B cell (primary cell): ENCODE data around the gene OS9. TPM values are rescaled to one million over a fixed set of nuclear protein-coding genes. Genes with fewer than 3 reads are reported as not detected.
"Not testable (repeated sequence)": the region's sequence is repeated elsewhere in the genome, so short reads cannot be mapped to it uniquely, and the experiment has no call there.

ENCODE experiments used
- ATAC-seq: fragments of 200-7000 bp; cut with Tn5 transposase; one replicate; pipeline ENCODE4 v1.10.0; 2021; ENCODE audit warnings: low read depth, mild to moderate bottlenecking, moderate number of reproducible peaks, moderate library complexity
- CTCF ChIA-PET: fragments of 350-600 bp; sonication (Branson Sonifier 250); formaldehyde crosslinking; loops from one replicate; lab custom pipeline; 2021; ENCODE audit warnings: antibody characterized with exemption, inconsistent platforms; lab: Charles Lee
- POLR2A ChIA-PET: fragments of 350-600 bp; sonication (Branson Sonifier 250); formaldehyde crosslinking; loops from one replicate; lab custom pipeline; 2021; ENCODE audit warnings: antibody characterized with exemption; lab: Charles Lee
- DNase-seq: peaks from one replicate; pipeline ENCODE4 v3.0.0; 2013
- H2AFZ ChIP-seq: 2 replicates; pipeline ENCODE4 v1.6.1; 2012; ENCODE audit warnings: mild to moderate bottlenecking, low read depth, low read length; ENCODE audit not compliant: insufficient read depth, poor library complexity, severe bottlenecking
- H3K27ac ChIP-seq, 2 donors: 1 replicate in 1 of 2; 2 replicates in 1 of 2; pipeline ENCODE4 v1.5.1; 2012 to 2013; ENCODE audit warnings: low read length in 2 of 2, mild to moderate bottlenecking in 2 of 2, moderate library complexity in 1 of 2
- H3K27me3 ChIP-seq, 4 experiments: fragments of 200-600 bp in 1 of 4; sonication (generic) in 1 of 4; replicated peaks in 1 of 4; 1 replicate in 2 of 4; 2 replicates in 2 of 4; pipeline versions ENCODE4 v1.6.1 to v1.7.0; 2013 to 2016; ENCODE audit warnings: low read length in 3 of 4, mild to moderate bottlenecking in 2 of 4, mixed read lengths in 1 of 4, moderate library complexity in 1 of 4; ENCODE audit not compliant: insufficient read depth in 4 of 4, control insufficient read depth in 3 of 4; ENCODE audit errors: control extremely low read depth in 1 of 4
- H3K36me3 ChIP-seq, 2 experiments: replicated peaks in 1 of 2; 1 replicate in 1 of 2; 2 replicates in 1 of 2; pipeline versions ENCODE4 v1.6.1 to v1.7.1; 2013; ENCODE audit warnings: low read length in 1 of 2; ENCODE audit not compliant: insufficient read depth in 2 of 2, control insufficient read depth in 1 of 2; ENCODE audit errors: control extremely low read depth in 1 of 2, extremely low read depth in 1 of 2
- H3K4me1 ChIP-seq, 2 donors: fragments of 200-600 bp in 1 of 2; sonication (generic) in 1 of 2; 1 replicate in 1 of 2; 2 replicates in 1 of 2; pipeline versions ENCODE4 v1.5.1 to v1.6.1; 2013 to 2017; ENCODE audit warnings: low read length in 2 of 2; ENCODE audit not compliant: control insufficient read depth in 2 of 2, insufficient read depth in 2 of 2
- H3K4me2 ChIP-seq: replicated peaks from 2 replicates; pipeline ENCODE3; 2012; ENCODE audit warnings: mild to moderate bottlenecking, low read depth, low read length; ENCODE audit not compliant: poor library complexity, severe bottlenecking
- H3K4me3 ChIP-seq, 5 experiments: fragments of 200-600 bp in 1 of 5; sonication (generic) in 1 of 5; 1 replicate in 3 of 5; 2 replicates in 2 of 5; pipeline versions ENCODE4 v1.5.1 to v1.7.0; 2011 to 2016; ENCODE audit warnings: low read length in 4 of 5, mild to moderate bottlenecking in 4 of 5, low read depth in 2 of 5, control low read depth in 1 of 5, moderate library complexity in 1 of 5; ENCODE audit not compliant: insufficient read depth in 1 of 5; ENCODE audit errors: control extremely low read depth in 1 of 5, extremely low read depth in 1 of 5
- H3K79me2 ChIP-seq: fragments of 200-600 bp; sonication (generic); one replicate; pipeline ENCODE4 v1.6.0; 2016; ENCODE audit warnings: low read length; ENCODE audit not compliant: control insufficient read depth, insufficient read depth
- H3K9ac ChIP-seq: fragments of 200-600 bp; sonication (generic); 2 replicates; pipeline ENCODE4 v1.6.1; 2017; ENCODE audit warnings: mild to moderate bottlenecking, low read length, moderate library complexity
- H3K9me3 ChIP-seq, 3 donors: one replicate each; pipeline versions ENCODE4 v1.6.1 to v1.7.1; 2013; ENCODE audit warnings: low read length in 2 of 3; ENCODE audit not compliant: control insufficient read depth in 2 of 3, insufficient read depth in 1 of 3; ENCODE audit errors: control extremely low read depth in 1 of 3
- H4K20me1 ChIP-seq: 2 replicates; pipeline ENCODE4 v1.6.0; 2012; ENCODE audit warnings: mild to moderate bottlenecking, low read length; ENCODE audit not compliant: insufficient read depth, control insufficient read depth, poor library complexity, severe bottlenecking
- H3K27ac Mint-ChIP-seq: one replicate; pipeline ENCODE4 v1.8.0; 2021; ENCODE audit warnings: mixed read lengths
- H3K27me3 Mint-ChIP-seq: one replicate; pipeline ENCODE4 v1.8.0; 2021; ENCODE audit warnings: mixed read lengths
- H3K4me1 Mint-ChIP-seq: one replicate; pipeline ENCODE4 v1.8.0; 2021; ENCODE audit warnings: mixed read lengths
- H3K4me3 Mint-ChIP-seq: one replicate; pipeline ENCODE4 v1.8.0; 2021; ENCODE audit warnings: mixed read lengths
- H3K9me3 Mint-ChIP-seq: one replicate; pipeline ENCODE4 v1.8.0; 2022; ENCODE audit warnings: mixed read lengths; ENCODE audit not compliant: insufficient read depth
- EZH2 ChIP-seq: IDR thresholded peaks from 2 replicates; pipeline ENCODE4 v1.6.1; 2012; ENCODE audit warnings: borderline replicate concordance, low read depth, mild to moderate bottlenecking, moderate library complexity, low read length; ENCODE audit not compliant: insufficient read depth, poor library complexity, severe bottlenecking
- WGBS: methylation state at CpG from one replicate; pipeline ENCODE4 v1.1.5; 2013; ENCODE audit warnings: missing lambda C conversion rate; ENCODE audit not compliant: insufficient coverage; 5-methylcytosine and 5-hydroxymethylcytosine counted together
- intact Hi-C: fragments of 100-400 bp; cut with micrococcal nuclease; formaldehyde crosslinking; loops from one replicate; pipeline ENCODE4 v1.10.0; 2022
- polyA plus RNA-seq: library from polyadenylated mRNA; depleted of rRNA; stranded (reverse); fragments of >200 nt; gene quantifications from 2 replicates; pipeline ENCODE4 v1.2.3, GENCODE V29; 2012
- total RNA-seq, 2 donors: library from RNA; stranded (reverse); fragments of 120-200 nt in 1 of 2; gene quantifications; 1 replicate in 1 of 2; 2 replicates in 1 of 2; pipeline versions ENCODE4 v1.2.3 to v1.2.4, GENCODE V29; 2013 to 2022
- TF ChIP-seq, protein P1 (sequence below): fragments of 200-600 bp; IDR thresholded peaks from one replicate; pipeline ENCODE4 v1.8.0; 2022; ENCODE audit warnings: antibody characterized with exemption, mild to moderate bottlenecking

Gene OS9
- total and polyA plus RNA-seq, 2 donors (not counting 1 experiment from before 2014, with no cell fraction given), result 182 to 234 TPM

DNA sequence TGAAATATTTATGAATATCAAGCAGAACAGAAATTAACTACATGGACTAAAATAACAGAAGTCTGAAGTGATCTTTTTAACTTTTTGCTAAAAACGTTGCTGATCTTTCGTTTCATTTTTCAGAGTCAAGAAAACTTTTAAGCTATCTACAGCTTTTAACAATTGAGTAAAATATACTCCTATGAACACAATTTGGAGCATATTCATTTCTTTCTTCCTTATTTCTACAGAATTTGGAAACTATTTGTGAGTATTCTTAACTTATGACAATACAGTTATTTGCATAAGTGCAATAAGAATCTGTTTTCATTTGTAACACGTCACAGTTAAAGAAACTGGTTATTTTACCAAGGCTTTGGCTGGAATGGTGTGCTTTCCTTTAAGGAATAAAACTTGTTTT is 39.9 kb upstream of the OS9 start:
- Histone ChIP-seq H3K9me3 (peaks cover 0 to 7% (median 4%) of the 10 kb centered on the region in 3 donors), H3K4me3 (no peak overlapping the region), H4K20me1 (no peaks in the 10 kb centered on the region), H3K79me2 (no peaks in the 10 kb centered on the region), H2AFZ (no peak overlapping the region), H3K36me3 (no peaks in the 10 kb centered on the region), H3K27me3 (peaks cover 0 to 5% (median 0%) of the 10 kb centered on the region in 4 experiments), H3K27ac (no peak overlapping the region), H3K9ac (no peak overlapping the region), H3K4me1 (no peaks in the 10 kb centered on the region), H3K4me2 (no peak overlapping the region)
- no peak for ATAC-seq
- no peak overlapping the region for H3K4me3 Mint-ChIP-seq
- TF ChIP-seq EZH2, result no peak
- TF ChIP-seq, protein P1, sequence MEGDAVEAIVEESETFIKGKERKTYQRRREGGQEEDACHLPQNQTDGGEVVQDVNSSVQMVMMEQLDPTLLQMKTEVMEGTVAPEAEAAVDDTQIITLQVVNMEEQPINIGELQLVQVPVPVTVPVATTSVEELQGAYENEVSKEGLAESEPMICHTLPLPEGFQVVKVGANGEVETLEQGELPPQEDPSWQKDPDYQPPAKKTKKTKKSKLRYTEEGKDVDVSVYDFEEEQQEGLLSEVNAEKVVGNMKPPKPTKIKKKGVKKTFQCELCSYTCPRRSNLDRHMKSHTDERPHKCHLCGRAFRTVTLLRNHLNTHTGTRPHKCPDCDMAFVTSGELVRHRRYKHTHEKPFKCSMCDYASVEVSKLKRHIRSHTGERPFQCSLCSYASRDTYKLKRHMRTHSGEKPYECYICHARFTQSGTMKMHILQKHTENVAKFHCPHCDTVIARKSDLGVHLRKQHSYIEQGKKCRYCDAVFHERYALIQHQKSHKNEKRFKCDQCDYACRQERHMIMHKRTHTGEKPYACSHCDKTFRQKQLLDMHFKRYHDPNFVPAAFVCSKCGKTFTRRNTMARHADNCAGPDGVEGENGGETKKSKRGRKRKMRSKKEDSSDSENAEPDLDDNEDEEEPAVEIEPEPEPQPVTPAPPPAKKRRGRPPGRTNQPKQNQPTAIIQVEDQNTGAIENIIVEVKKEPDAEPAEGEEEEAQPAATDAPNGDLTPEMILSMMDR, result no peak
- H3K27me3 Mint-ChIP-seq, result peaks cover 19% of the 10 kb centered on the region
- ChIA-PET CTCF (no interaction called here), POLR2A (no interaction called here)
- DNase-seq, result no peak
- H3K4me1 Mint-ChIP-seq, result no peaks in the 10 kb centered on the region
- peaks cover 1% of the 10 kb centered on the region for H3K9me3 Mint-ChIP-seq
- WGBS, result no CpG with 5 or more reads among the region's 3 CpGs
- intact Hi-C loops, result no loop called here
- no peak overlapping the region for H3K27ac Mint-ChIP-seq

GRCh38 chr12:57655541-57656240 is 38.2 kb upstream of the OS9 start:
- TF ChIP-seq, protein P1, result no peak
- TF ChIP-seq EZH2, result no peak
- POLR2A ChIA-PET, result no interaction called here
- no peak overlapping the region for H3K4me3 ChIP-seq

DNA sequence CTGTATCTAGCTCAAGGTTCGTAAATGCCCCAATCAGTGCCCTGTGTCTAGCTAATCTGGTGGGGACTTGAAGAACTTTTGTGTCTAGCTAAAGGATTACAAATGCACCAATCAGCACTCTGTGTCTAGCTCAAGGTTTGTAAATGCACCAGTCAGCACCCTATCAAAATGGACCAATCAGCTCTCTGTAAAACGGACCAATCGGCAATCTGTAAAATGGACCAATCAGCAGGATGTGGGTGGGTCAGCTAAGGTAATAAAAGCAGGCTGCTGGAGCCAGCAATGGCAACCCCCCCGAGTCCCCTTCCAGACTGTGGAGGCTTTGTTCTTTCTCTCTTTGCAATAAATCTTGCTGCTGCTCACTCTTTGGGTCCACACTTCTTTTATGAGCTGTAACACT is 37.5 kb upstream of the OS9 start:
- H3K27me3 ChIP-seq, H3K4me1 ChIP-seq, H3K9me3 Mint-ChIP-seq, H4K20me1 ChIP-seq, H2AFZ ChIP-seq, POLR2A ChIA-PET, H3K27ac ChIP-seq, intact Hi-C loops, H3K4me3 ChIP-seq, DNase-seq, H3K36me3 ChIP-seq, H3K9ac ChIP-seq, H3K4me3 Mint-ChIP-seq, ATAC-seq, H3K79me2 ChIP-seq, H3K4me1 Mint-ChIP-seq, H3K27ac Mint-ChIP-seq, H3K9me3 ChIP-seq, H3K4me2 ChIP-seq: not testable (repeated sequence)
- peaks cover 24% of the 10 kb centered on the region for H3K27me3 Mint-ChIP-seq
- 96% methylated on average over 3 of the region's 4 CpGs for WGBS
- CTCF ChIA-PET, result interaction anchor here (0.8 kb wide), 1 partner anchor 73 kb away, joined by 3 read pairs; no protein-coding TSS in a partner anchor

More at GRCh38 chr12:57655541-57656240, 38.2 kb upstream of the OS9 start:
- WGBS, result 89% methylated on average over 22 of the region's 23 CpGs
- Mint-ChIP-seq H3K4me1 (no peaks in the 10 kb centered on the region), H3K27ac (no peak overlapping the region), H3K27me3 (peaks cover 19% of the 10 kb centered on the region), H3K9me3 (peaks cover 1% of the 10 kb centered on the region), H3K4me3 (no peak overlapping the region)
- no peaks in the 10 kb centered on the region for H4K20me1 ChIP-seq
- H3K9me3 ChIP-seq, result peaks cover 0 to 7% (median 4%) of the 10 kb centered on the region in 3 donors
- ATAC-seq (no peak), DNase-seq (no peak)
- H3K4me1 ChIP-seq, result no peaks in the 10 kb centered on the region
- intact Hi-C loops, result no loop called here
- CTCF ChIA-PET, result interaction anchor here (0.7 to 0.8 kb wide), 2 partner anchors 73 to 383 kb away, joined by 3 read pairs; no protein-coding TSS in a partner anchor
- no peaks in the 10 kb centered on the region for H3K79me2 ChIP-seq
- H3K9ac ChIP-seq, result no peak overlapping the region
- no peak overlapping the region for H3K27ac ChIP-seq
- no peaks in the 10 kb centered on the region for H3K36me3 ChIP-seq
- no peak overlapping the region for H3K4me2 ChIP-seq
- H2AFZ ChIP-seq, result no peak overlapping the region
- peaks cover 0 to 5% (median 2%) of the 10 kb centered on the region in 4 experiments for H3K27me3 ChIP-seq
